ENCODE measurements around the gene CELF5.

Gene CELF5

DNA sequence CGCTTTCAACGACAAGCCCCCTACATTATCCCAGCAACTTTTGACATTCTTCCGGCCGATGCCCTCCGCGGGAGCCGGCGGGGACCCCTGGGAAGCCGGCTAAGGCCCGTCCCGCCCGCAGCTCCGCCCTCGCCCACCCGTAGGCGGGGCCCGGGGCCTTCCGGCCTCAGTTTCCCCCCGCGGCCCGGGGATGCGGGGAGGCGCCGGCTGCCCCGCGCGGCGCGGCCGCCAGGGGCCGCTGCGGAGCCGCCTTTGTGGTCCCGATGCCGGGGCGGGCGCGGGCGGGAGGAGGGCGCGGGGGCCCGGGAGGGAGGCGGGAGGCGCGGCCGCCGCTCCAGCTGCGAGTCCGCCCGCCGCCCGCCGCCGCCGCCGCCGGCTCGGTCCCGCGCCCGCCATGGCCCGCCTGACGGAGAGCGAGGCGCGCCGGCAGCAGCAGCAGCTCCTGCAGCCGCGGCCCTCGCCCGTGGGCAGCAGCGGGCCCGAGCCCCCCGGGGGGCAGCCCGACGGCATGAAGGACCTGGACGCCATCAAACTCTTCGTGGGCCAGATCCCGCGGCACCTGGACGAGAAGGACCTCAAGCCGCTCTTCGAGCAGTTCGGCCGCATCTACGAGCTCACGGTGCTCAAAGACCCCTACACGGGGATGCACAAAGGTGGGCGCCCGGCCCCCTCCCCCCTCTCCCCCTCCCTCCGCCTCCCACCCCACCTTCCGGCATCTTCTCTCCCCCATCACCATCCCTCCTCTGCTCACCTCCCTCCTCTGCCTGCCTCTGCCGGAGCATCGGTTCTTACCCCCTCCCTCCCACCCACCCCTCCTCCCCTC lies at the start of gene CELF5:
Gene CELF5, plus strand, starts transcription at position 316 of the 823 bp plus-strand sequence. Its CDS starts 79 bp downstream, at position 395.
- peak; percentile 61 for DNase-seq

DNA sequence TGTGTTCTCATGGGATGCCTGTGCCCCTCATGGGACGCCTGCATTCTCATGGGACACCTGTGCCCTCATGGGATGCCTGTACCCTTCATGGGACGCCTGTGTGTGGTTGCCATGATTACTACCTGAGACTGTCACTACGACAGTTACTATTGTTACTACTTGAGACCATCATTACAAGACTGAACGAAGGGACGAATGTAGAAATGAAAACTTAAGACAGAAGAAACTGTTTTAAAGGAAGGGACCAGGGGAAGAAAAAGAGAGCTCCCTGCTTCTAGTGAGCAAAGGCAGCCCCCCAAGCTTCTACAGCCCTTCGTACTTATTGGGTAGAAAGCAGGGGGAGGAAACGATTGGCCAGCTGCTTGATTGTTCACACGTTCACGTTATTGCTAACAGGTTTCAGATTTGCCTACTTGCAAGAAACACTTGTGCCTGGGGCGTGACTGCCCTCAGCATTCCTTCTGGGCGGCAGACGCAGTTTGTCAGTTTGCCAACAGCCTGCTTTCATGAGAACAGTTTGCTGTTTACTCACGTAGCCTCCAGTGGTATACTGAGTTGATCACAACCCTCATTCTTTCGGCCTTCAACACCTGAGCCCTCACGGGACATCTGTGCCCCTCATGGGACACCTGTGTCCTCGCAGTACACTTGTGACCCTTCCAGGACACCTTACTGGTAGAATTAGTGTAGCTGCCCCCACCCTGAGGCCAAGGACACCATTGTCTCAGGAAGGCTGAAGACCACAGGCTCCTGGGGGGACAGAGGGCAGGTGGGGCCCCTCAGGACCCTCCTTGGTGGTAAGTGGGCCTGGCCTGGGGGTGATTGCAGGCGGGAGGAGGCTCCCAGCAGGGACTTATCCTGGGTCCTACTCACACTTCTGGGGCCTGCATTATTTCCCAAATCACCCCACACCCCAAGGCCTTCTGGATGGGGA lies 48.4 kb upstream of the CELF5 start:
- no peak for DNase-seq

DNA sequence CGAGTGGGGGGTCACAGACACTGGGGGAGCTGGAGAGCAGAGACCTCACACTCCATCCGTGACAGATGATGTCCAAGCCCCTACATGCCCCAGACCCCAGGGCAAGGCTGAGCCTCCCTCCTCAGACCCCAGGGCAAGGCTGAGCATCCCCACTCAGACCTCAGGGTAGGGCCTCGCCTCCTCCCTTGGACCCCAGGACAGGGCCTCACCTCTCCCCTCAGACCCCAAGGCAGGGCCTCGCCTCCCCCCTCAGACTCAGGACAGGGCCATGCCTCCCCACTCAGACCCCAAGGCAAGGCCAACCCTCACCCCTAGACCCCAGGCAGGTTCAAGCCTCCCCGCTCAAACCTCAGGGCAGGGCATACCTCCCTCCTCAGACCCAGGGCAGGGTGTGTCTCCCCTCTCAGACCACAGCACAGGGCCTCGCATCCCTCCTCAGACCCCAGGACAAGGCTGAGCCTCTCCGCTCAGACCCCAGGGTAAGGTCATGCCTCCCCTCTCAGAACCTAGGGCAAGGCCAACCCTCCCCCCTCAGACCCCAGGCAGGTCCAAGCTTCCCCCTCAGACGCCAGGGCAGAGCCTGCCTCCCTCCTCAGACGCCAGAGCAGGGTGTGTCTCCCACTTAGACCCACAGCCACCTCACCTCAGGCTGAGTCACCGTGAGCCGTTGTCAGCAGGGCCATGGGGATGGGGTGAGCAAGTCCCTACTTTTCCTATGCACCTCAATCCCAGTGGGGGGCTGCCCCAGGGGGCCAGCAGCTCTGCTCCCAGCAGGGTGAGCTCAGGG lies 47.6 kb upstream of the CELF5 start:
- DNase-seq, result peak; percentile 64

DNA sequence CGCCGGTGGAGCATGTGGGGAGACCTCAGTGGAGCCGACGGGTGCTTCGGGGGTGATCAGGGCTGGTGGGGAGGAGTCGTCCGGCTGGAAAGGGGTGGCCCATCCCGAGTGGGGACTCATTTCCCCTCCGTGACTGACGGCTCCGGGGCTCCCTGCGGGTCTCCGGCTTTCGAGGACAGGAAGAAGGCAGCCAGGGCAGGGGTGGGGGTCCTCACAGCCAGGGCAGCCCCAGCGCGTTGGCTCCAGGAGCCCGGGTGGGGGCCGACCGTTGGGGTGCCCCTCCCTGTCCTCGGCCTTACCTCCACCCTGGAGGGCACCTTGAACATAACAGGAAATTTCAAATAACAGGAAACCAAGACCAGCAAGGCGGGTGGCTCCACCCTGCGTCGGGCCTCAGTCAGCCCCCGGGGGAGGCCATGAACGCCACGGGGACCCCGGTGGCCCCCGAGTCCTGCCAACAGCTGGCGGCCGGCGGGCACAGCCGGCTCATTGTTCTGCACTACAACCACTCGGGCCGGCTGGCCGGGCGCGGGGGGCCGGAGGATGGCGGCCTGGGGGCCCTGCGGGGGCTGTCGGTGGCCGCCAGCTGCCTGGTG lies 46.0 kb upstream of the CELF5 start, which contains the start of gene S1PR4:
Gene S1PR4, plus strand, starts transcription at position 393 of the 596 bp plus-strand sequence. Its CDS starts 24 bp downstream, at position 417.
- peak; percentile 48 for DNase-seq

DNA sequence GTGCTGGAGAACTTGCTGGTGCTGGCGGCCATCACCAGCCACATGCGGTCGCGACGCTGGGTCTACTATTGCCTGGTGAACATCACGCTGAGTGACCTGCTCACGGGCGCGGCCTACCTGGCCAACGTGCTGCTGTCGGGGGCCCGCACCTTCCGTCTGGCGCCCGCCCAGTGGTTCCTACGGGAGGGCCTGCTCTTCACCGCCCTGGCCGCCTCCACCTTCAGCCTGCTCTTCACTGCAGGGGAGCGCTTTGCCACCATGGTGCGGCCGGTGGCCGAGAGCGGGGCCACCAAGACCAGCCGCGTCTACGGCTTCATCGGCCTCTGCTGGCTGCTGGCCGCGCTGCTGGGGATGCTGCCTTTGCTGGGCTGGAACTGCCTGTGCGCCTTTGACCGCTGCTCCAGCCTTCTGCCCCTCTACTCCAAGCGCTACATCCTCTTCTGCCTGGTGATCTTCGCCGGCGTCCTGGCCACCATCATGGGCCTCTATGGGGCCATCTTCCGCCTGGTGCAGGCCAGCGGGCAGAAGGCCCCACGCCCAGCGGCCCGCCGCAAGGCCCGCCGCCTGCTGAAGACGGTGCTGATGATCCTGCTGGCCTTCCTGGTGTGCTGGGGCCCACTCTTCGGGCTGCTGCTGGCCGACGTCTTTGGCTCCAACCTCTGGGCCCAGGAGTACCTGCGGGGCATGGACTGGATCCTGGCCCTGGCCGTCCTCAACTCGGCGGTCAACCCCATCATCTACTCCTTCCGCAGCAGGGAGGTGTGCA lies 45.3 kb upstream of the CELF5 start:
- peak; percentile 36 for DNase-seq

DNA sequence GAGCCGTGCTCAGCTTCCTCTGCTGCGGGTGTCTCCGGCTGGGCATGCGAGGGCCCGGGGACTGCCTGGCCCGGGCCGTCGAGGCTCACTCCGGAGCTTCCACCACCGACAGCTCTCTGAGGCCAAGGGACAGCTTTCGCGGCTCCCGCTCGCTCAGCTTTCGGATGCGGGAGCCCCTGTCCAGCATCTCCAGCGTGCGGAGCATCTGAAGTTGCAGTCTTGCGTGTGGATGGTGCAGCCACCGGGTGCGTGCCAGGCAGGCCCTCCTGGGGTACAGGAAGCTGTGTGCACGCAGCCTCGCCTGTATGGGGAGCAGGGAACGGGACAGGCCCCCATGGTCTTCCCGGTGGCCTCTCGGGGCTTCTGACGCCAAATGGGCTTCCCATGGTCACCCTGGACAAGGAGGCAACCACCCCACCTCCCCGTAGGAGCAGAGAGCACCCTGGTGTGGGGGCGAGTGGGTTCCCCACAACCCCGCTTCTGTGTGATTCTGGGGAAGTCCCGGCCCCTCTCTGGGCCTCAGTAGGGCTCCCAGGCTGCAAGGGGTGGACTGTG lies 44.6 kb upstream of the CELF5 start:
- peak; percentile 41 for DNase-seq

DNA sequence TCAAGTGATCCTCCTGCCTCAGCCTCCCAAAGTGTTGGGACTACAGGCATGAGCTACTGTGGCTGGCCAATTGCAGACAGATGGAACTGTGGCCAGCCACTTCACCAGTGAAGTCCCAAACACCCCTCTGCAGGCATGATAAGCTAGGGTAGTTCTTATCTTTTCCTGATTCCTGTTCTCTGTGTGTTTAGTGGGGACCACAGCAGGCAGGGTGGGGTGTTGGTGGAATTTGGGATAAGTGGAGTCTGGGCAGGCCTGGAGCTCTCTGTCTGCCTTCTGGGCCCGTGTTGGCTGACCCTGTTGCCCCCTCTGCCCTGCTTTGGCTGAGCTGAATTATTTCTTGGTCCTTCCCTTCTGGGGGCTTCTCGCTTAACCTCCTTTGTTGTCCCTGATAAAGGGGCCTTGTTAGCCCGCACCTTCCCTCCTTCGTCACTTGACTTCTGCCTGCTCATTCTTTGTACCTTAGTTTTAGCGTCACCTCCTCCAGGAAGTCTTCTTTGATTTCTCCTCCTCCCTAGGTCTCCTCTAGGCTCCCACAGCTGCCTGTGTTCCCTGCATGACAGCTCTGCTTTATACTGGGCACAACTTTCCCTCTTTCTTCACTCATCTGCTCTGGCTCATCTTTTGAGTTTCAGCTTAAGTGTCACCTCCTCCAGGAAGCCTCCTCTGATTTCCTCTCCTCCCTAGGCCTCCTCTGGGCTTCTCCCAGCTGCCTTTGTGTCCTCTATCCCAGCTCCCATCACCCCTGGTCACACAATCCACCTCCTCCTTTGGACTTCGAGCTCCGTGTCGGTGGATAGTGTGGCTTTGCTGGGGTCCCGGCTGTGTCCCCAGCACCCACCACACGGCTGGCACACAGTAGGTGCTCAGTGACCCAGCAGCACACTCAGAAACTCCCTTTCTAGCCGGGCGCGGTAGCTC lies 40.5 kb upstream of the CELF5 start:
- no peak for DNase-seq

DNA sequence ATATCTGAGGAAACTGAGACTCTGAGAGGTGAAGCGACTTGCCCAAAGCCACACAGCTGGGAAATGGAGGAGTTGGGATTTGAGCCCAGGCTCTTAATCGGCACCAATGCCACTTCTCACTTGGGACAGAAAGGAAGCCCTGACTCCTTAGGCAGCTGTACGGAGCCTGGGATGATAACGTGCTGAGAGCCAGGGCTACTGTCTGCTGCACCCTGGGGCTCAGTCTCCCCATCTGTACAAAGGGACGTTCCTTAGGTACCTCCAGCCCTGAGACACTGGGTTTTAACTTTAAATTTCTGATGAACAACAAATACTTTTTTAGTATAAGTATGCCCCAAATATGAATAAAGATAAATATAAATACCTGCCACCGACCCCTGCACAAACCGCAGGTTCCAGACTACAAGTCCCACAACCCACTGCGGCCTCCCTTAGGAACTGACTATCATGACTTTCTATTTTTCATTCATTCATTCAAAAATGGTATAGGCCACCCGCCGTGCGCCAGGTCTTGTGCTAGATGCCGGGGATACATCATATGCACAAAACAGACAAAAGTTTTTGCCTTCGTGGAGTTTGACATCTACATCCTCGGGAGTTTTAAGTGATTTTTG lies 39.5 kb upstream of the CELF5 start:
- DNase-seq, result peak; percentile 62

DNA sequence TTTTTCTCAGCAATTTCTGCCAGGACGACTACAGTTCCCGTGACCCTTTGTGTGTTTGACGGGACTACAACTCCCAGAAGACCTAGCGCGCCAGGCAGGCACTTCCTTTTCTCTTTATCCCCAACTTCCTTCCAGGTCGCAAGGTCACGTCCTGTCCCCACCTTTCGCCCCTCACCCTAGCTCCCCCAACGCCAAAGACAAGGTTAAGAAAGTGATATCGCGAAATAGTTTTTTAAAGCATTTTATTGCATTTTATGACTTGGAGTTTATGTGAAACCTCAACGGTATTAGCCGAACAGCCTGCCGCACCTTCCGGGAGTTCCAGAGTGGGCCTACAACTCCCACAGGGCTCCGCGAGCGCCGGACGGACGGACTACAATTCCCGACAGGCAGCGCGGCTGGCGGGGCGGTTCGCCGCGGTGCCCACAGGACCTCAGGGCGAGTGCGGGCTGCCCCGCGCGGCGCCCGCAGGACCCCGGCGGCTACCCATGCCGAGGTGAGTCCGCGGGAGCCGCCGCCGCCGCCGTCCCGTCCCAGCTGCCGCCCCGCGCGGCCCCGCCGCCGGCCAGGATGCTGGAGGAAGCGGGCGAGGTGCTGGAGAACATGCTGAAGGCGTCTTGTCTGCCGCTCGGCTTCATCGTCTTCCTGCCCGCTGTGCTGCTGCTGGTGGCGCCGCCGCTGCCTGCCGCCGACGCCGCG lies 38.9 kb upstream of the CELF5 start, which contains the start of gene NCLN:
Gene NCLN, plus strand, starts transcription at position 470 of the 699 bp plus-strand sequence. Its CDS starts 101 bp downstream, at position 571.
- DNase-seq, result peak; percentile 93

DNA sequence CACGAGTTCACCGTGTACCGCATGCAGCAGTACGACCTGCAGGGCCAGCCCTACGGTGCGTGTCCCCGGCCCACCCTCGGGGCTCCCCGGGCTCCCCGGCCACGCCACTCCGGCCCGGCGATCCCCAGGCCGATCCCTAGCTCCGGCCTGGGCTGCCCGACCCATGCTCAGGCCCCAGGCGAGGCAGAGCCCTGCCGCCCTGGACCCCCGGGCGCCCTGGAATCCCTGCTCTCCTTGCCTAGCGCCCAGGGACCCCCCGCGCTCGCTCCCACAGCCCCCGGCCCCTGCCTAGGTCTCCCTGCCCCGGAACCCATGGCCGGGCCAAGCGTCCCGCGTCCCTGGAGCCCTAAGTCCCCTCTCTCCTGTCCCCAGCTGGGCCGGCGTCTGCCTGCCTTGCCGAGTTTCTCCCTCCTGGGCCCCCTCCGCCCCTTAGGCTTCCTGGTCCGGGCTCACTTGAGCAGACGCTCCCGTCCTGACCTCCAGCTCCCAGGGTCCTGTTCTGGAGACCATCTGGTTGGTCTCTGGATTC lies 38.2 kb upstream of the CELF5 start:
- no peak for DNase-seq

DNA sequence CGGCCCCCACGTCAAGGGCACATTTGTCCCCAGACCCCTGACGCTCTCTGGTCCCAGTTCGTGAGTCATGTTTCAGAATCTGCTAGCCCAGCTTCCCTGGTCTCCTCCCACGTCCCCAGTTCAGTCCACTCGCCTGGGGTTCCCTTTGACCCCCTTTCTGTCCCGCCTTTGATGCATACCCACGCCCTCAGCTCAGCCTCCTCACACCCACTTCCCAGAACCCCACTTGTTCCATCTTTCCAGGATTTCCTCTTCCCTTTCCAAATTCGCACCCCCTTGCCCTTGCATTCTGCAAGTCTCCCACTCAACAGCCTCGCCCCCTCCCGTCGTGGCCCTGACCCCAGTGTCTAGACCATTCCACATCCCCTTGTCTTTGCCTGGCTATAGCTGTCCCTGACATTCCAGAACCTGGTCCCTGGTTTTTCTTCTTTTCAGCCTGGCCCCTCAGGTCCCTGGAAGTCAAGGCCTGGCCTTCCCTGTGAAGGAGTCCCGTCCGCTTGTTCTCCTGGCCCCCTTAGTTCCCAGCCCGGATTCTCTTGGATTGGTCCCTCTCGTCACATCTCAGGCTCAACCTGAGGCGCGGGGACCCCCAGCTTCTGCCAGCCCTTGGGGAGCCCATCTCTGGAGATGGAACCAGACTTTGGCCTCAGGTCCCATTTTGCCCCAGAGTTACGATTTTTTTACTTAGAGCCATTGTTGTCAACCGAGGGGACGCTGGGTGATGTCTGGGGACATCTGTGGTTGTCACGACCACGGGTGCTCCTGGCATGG lies 37.4 kb upstream of the CELF5 start:
- no peak for DNase-seq

DNA sequence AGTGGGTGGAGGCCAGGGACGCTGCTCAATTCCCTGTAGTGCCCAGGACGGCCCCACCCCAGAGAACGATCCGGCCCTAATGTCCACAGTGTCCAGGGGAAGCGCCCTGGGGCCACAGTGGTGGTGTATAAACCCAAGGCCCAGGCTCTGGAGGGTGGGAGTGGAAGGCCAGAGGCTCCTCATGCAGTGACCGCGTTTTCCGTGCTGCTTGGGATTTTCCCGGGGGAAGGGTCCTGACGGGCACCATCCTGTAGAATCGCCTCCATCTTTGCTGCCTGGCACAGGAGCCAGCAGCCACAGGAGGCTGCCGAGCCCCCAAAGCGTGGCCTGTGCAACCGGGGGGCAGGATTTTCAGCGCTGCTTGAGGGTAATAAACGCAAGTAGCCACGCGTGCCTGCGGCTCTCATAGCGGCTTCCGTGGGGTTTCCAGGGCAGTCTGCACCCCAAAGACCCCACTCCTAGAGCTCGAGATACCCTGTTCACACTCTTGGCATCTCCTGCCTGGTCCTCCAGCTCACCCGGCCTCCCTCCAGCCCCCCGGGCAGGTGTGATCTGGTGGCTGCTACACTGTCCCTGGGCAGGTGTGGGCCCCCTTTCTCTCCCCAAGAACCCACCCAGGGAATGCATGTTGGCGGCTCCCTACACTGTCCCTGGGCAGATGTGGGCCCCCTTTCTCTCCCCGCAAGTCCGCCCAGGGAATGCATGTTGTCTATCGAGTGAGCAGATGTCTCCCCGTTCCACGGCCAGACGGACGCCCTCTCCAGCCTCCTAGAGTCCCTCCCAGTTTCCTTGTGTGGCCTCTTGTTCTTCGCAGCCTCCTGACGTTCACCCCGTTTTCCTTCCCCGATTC lies 36.6 kb upstream of the CELF5 start:
- DNase-seq, result no peak

DNA sequence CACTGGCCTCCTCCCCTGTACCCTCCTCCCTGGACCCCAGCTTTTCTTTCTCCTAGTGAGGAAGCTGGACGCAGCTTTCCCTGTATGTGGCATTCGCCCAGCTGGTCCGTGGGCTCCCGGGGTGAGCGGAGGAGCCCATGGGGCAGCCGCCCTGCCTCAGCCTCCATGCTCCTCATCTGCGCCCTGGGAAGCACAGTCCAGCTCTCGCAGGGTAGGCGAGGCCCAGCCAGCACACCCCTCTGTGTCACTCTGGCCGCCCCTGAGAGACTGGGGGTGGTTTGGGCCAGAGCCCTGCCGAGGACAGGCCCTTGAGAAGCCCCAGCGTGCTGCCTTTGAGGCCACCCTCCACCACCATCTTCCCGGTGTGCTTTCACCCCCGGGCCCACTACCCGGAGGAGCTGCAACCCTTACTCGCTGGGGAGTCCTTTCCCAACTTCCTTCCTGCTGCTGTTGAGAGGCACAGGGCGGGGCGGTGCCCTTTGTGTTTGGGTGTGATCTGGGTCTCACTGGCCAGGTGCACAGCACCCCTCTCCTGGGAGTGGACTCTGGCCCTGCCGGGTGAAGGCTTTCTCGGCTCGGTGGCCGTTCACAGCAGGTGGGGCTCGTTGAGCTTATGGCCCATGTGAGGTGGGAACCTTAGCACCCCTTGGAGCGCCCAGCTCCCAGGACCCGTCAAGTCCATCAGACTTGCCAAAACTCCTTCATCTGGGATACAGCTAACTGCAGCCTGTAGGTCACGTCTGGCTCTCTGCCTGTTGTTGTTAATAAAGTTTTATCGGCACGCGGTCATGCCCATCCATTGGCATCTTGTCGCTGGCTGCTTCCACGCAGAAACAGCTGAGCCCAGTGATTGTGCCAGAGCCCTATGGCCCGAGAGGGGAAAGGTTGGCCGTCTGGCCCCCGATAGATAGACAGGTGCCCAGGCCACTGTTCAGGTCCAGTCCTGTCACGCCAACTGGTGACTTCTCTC lies 35.5 kb upstream of the CELF5 start:
- DNase-seq, result no peak

DNA sequence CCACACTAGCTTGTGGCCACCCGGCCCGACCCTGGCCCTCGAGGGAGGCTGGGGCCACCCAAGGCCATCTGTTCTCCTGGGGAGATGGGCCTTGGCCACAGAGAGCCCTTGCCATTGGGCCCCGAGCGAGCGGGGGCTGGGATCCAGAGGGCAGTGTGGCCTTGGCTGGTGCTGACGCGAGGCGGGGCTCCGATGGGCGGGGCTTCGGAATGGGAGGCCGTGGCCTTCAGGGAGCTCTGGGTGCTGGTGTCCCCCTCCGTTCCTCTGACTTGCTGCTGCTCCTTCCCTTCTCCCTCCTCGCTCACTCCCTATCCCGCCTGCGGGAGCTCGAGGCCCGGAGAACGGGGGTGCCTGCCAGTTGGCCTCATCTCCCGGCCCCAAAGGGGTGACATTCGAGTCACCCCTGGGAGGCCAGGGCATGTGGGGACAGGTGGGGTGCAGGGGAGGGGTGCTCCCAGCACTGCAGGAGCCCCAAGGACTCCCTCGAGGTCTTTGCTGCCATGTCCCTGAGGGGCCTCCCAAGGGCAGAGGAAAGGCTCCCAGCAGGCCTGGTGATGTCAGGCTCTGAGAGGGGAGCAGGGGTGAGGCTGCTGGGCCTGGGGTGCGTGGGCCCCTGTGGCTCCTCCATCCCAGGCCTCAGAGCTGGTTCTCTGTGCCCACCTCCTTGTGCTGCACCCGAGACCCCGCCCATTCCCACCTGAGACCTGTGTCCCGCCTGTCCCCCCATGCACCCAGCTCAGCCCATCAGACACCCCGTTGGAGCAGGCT lies 34.6 kb upstream of the CELF5 start:
- DNase-seq, result no peak

DNA sequence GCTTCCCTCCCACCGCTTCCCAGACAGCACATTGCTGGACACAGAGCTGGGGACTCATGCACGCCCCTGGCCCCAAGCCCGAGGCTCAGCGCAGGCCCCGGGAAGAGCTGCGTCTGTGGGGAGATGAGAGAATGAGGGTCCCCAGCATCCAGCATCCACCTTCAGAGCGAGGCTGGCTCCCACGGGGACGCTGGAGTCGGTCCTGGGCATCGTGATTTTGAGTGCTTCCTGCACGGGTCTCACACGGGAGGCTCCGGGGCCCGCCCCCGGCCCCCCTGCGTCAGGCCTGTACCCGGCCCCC lies 34.0 kb upstream of the CELF5 start:
- no peak for DNase-seq

Data from stimulated activated CD4-positive, alpha-beta T cell treated with anti-CD3 and anti-CD28 coated beads, Interleukin-12 subunit alpha, Interleukin-12 subunit beta, amount 100 ng/mL, for 4 hours (primary cell).